Prostate gland (tissue), 2 donors: ENCODE data around the gene DNM3. TPM values are rescaled to one million over a fixed set of nuclear protein-coding genes. Genes with fewer than 3 reads are reported as not detected.

Experiments
- DNase-seq: peaks from one replicate; pipeline ENCODE4 v3.0.0-alpha.2; 2019; ENCODE audit warnings: low spot score
- H3K27ac ChIP-seq, 2 donors: fragments of 200-600 bp; sonication (generic); 2 replicates each; pipeline ENCODE4 v1.5.1; 2017 to 2019
- H3K27me3 ChIP-seq: fragments of 200-600 bp; sonication (generic); replicated peaks from 2 replicates; pipeline ENCODE4 v1.5.1; 2019; ENCODE audit not compliant: insufficient read depth
- H3K36me3 ChIP-seq, 2 donors: fragments of 200-600 bp; sonication (generic); 1 replicate in 1 of 2; 2 replicates in 1 of 2; pipeline versions ENCODE4 v1.5.1 to v1.8.1; 2017 to 2019
- H3K4me1 ChIP-seq: fragments of 200-600 bp; sonication (generic); replicated peaks from 2 replicates; pipeline ENCODE4 v1.5.1; 2019
- H3K4me3 ChIP-seq, 2 donors: fragments of 200-600 bp; sonication (generic); 2 replicates each; pipeline ENCODE4 v1.5.1; 2017 to 2019
- H3K9me3 ChIP-seq: fragments of 200-600 bp; sonication (generic); 2 replicates; pipeline ENCODE4 v1.5.1; 2017
- POLR2A ChIP-seq: fragments of 450-650 bp; IDR thresholded peaks from one replicate; pipeline ENCODE4 v1.6.1; 2016; ENCODE audit warnings: antibody characterized with exemption, mild to moderate bottlenecking
- POLR2AphosphoS5 ChIP-seq: sonication (generic); formaldehyde crosslinking; IDR thresholded peaks from one replicate; pipeline ENCODE4 v1.6.1; 2017; ENCODE audit warnings: antibody characterized with exemption
- WGBS: methylation state at CpG from one replicate; pipeline ENCODE4 v1.1.5; 2018; 5-methylcytosine and 5-hydroxymethylcytosine counted together
- intact Hi-C: fragments of 100-400 bp; cut with DNase I; formaldehyde crosslinking; loops from one replicate; pipeline ENCODE4 v1.14.2; 2022
- total RNA-seq, 2 donors: library from RNA; depleted of rRNA; stranded (reverse); fragments of >200 nt; gene quantifications; one replicate each; pipeline ENCODE4 v1.1.0, GENCODE V29; 2016
- TF ChIP-seq, protein P1 (sequence below), 4 experiments: fragments of 200-600 bp in 2 of 4; fragments of 450-650 bp in 2 of 4; sonication (generic) in 2 of 4; IDR thresholded peaks; 1 replicate in 3 of 4; 2 replicates in 1 of 4; pipeline ENCODE4 v1.5.1; 2016 to 2019; ENCODE audit warnings: antibody characterized with exemption in 4 of 4, mild to moderate bottlenecking in 2 of 4, moderate library complexity in 2 of 4

The DNM3 gene
- total RNA-seq, 2 donors from 2014 or later = 2.3 to 5.3 TPM

DNA sequence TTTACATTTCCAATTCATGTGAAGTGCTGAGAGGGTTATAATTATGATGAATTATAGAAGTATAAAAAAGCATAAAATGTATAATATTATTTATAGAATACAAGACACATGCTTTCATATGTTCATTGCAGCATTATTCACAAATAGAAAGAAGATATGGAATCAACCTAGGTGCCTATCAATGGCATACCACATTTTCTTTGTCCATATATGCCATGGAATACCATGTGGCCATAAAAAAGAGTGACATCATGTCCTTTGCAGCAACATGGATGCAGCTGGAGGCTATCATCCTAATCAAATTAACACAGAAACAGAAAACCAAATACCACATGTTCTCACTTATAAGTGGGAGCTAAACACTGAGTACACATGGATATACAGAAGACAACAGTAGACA, 494.1 kb downstream of the DNM3 start:
- DNase-seq = no peak
- intact Hi-C loops = no loop called here
- Histone ChIP-seq H3K27ac (no peak overlapping the region), H3K4me3 (no peak overlapping the region), H3K27me3 (no peaks in the 10 kb centered on the region), H3K9me3 (no peaks in the 10 kb centered on the region), H3K36me3 (no peaks in the 10 kb centered on the region), H3K4me1 (no peaks in the 10 kb centered on the region)
- TF ChIP-seq, protein P1, sequence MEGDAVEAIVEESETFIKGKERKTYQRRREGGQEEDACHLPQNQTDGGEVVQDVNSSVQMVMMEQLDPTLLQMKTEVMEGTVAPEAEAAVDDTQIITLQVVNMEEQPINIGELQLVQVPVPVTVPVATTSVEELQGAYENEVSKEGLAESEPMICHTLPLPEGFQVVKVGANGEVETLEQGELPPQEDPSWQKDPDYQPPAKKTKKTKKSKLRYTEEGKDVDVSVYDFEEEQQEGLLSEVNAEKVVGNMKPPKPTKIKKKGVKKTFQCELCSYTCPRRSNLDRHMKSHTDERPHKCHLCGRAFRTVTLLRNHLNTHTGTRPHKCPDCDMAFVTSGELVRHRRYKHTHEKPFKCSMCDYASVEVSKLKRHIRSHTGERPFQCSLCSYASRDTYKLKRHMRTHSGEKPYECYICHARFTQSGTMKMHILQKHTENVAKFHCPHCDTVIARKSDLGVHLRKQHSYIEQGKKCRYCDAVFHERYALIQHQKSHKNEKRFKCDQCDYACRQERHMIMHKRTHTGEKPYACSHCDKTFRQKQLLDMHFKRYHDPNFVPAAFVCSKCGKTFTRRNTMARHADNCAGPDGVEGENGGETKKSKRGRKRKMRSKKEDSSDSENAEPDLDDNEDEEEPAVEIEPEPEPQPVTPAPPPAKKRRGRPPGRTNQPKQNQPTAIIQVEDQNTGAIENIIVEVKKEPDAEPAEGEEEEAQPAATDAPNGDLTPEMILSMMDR (IDR thresholded peaks at IDR 0.05) = no peak
- TF ChIP-seq POLR2AphosphoS5 = no peak
- TF ChIP-seq POLR2A = no peak

DNA sequence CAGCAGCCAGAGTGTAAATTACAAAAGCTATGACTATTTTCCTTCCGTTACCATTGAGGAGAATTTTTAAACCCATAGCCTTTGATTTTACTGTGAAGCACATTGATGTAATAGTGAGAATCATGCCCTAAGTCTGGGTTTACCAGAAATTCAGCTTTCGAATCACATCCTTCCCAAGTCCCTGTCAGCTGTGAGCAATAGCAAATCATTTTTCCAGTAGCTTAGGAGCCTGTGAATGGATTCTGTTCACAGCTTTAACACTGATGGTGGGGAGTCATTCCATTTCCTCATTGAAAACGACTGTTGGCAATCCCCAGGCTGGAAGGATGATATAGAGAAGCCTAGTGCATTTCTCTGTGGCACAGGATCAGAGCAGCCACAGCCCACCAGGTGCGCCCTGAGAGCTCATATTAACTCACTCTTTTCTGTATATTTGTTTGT, 497.0 kb downstream of the DNM3 start:
- Histone ChIP-seq H3K36me3 (no peaks in the 10 kb centered on the region), H3K4me3 (no peak overlapping the region), H3K27ac (no peak overlapping the region), H3K9me3 (no peaks in the 10 kb centered on the region), H3K27me3 (no peaks in the 10 kb centered on the region), H3K4me1 (no peaks in the 10 kb centered on the region)
- 70% methylated on average over 4 of the region's 4 CpGs for WGBS
- intact Hi-C loops = no loop called here
- DNase-seq = no peak
- TF ChIP-seq POLR2AphosphoS5 (no peak), POLR2A (no peak)
- TF ChIP-seq, protein P1 (IDR thresholded peaks at IDR 0.05) = no peak

DNA sequence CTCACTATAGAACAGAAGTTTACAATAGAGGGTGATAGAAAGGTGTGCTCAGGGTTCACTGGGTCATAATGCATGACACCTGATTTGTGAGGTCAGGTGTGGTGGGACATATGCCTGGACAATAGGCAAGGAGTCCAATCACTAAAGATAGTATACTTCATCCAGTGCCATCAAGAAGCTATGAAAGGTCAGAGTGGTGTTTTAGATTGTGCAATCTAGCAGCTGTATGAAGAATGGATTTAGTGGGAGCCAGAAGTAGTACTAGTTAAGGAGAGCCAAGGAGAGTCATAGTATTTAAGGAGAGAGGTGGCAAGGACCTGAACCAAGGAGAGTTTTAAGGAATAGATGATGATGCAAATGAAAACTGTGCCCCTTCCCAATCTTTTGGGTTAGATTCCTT, 498.5 kb downstream of the DNM3 start:
- no peak overlapping the region for H3K4me3 ChIP-seq
- H3K36me3 ChIP-seq = no peaks in the 10 kb centered on the region
- no peak for DNase-seq
- intact Hi-C loops = no loop called here
- TF ChIP-seq, protein P1 (IDR thresholded peaks at IDR 0.05) = no peak
- TF ChIP-seq POLR2A = no peak
- no peak for TF ChIP-seq POLR2AphosphoS5
- H3K4me1 ChIP-seq = no peaks in the 10 kb centered on the region
- H3K9me3 ChIP-seq = no peaks in the 10 kb centered on the region
- H3K27me3 ChIP-seq = no peaks in the 10 kb centered on the region
- no peak overlapping the region for H3K27ac ChIP-seq

DNA sequence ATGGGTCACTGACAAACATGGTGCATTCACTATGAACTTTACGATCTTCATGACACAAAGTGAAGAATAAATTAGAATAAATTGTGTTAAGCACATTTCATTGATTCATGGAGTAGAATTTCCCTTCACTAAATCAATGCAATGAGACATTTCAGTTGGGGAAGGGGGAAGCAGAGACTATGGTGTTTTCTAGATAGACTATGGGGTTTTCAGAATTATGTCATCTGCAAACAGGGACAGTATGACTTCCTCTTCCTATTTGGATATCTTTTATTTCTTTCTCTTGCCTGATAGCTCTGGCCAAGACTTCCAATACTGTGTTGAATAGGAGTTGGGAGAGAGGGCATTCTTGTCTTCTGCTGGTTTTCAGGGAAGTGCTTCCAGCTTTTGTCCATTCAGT, 499.2 kb downstream of the DNM3 start:
- intact Hi-C loops = no loop called here
- TF ChIP-seq, protein P1 (IDR thresholded peaks at IDR 0.05) = no peak
- no peak for TF ChIP-seq POLR2A
- no peak for TF ChIP-seq POLR2AphosphoS5
- Histone ChIP-seq H3K27me3 (no peaks in the 10 kb centered on the region), H3K4me1 (no peaks in the 10 kb centered on the region), H3K4me3 (no peak overlapping the region), H3K36me3 (no peaks in the 10 kb centered on the region), H3K27ac (no peak overlapping the region), H3K9me3 (no peaks in the 10 kb centered on the region)
- WGBS = 95% methylated on average over 1 of the region's 1 CpG
- DNase-seq = no peak

- H3K4me1 ChIP-seq = no peaks in the 10 kb centered on the region
- TF ChIP-seq POLR2AphosphoS5 = peak; percentile 55
- no peak for TF ChIP-seq POLR2A
- TF ChIP-seq, protein P1 (IDR thresholded peaks at IDR 0.05) = no peak
- 57% methylated on average over 4 of the region's 4 CpGs for WGBS
- no peak for DNase-seq
- no peak overlapping the region for H3K4me3 ChIP-seq
- H3K9me3 ChIP-seq = no peaks in the 10 kb centered on the region
- intact Hi-C loops = no loop called here
- H3K27ac ChIP-seq = no peak overlapping the region
- H3K27me3 ChIP-seq = no peaks in the 10 kb centered on the region
- no peaks in the 10 kb centered on the region for H3K36me3 ChIP-seq
Observed at GRCh38 chr1:172341697-172342096, 500.4 kb downstream of the DNM3 start.
